Urinary bladder (tissue), 4 donors: ENCODE measurements around the gene KCND3. TPM values are rescaled to one million over a fixed set of nuclear protein-coding genes. Genes with fewer than 3 reads are reported as not detected.

Experiments used
- DNase-seq: peaks from one replicate; pipeline ENCODE4 v3.0.0-alpha.2; 2015; ENCODE audit errors: extremely low spot score
- H3K27ac ChIP-seq: one replicate; pipeline ENCODE4 v1.5.1; 2013; ENCODE audit warnings: low read depth, mild to moderate bottlenecking, moderate library complexity
- H3K36me3 ChIP-seq: one replicate; pipeline ENCODE4 v1.6.1; 2013; ENCODE audit warnings: mild to moderate bottlenecking, moderate library complexity; ENCODE audit not compliant: insufficient read depth
- H3K4me1 ChIP-seq: one replicate; pipeline ENCODE4 v1.6.1; 2013; ENCODE audit warnings: mild to moderate bottlenecking, moderate library complexity; ENCODE audit not compliant: insufficient read depth
- H3K4me3 ChIP-seq: one replicate; pipeline ENCODE4 v1.5.1; 2013; ENCODE audit warnings: low read depth, low read length
- WGBS: extraction: QIAGEN DNeasy Blood & Tissue Kit; methylation state at CpG from one replicate; pipeline ENCODE4 v1.1.7; 2013; 5-methylcytosine and 5-hydroxymethylcytosine counted together
- polyA plus RNA-seq: library from polyadenylated mRNA; stranded (reverse); fragments of 200-250 nt; gene quantifications from one replicate; pipeline ENCODE4 v1.2.3, GENCODE V29; 2013
- total RNA-seq: library from RNA; depleted of rRNA; stranded (reverse); fragments of >200 nt; gene quantifications from one replicate; pipeline ENCODE4 v1.2.3, GENCODE V29; 2014
- donor health status: healthy with polysubstance abuse.
- donor health status: healthy.

KCND3 gene
- total and polyA plus RNA-seq, 2 donors, result 5.4 to 10.0 TPM

- Histone ChIP-seq H3K4me3 (no peak overlapping the region), H3K4me1 (no peaks in the 10 kb centered on the region), H3K36me3 (peaks cover 2% of the 10 kb centered on the region), H3K27ac (no peak overlapping the region)
- DNase-seq, result no peak
- WGBS, result 63% methylated on average over 7 of the region's 7 CpGs
Observed at GRCh38 chr1:111981090-111981489, 8.4 kb downstream of the KCND3 start.

GRCh38 chr1:111980686-111981085 is 8.8 kb downstream of the KCND3 start:
- no peak overlapping the region for H3K4me3 ChIP-seq
- no peaks in the 10 kb centered on the region for H3K4me1 ChIP-seq
- no peak overlapping the region for H3K27ac ChIP-seq
- peaks cover 2% of the 10 kb centered on the region for H3K36me3 ChIP-seq
- no peak for DNase-seq
- WGBS, result 87% methylated on average over 6 of the region's 6 CpGs

- no peak for DNase-seq
- Histone ChIP-seq H3K27ac (no peak overlapping the region), H3K36me3 (peaks cover 2% of the 10 kb centered on the region), H3K4me1 (no peaks in the 10 kb centered on the region), H3K4me3 (no peak overlapping the region)
- WGBS, result 43% methylated on average over 1 of the region's 1 CpG
Observed at GRCh38 chr1:111978695-111979094, 10.8 kb downstream of the KCND3 start.

GRCh38 chr1:111977378-111977777 is 12.1 kb downstream of the KCND3 start:
- no peak for DNase-seq
- H3K36me3 ChIP-seq, result peaks cover 2% of the 10 kb centered on the region
- no peak overlapping the region for H3K27ac ChIP-seq
- no peaks in the 10 kb centered on the region for H3K4me1 ChIP-seq
- WGBS, result 83% methylated on average over 9 of the region's 9 CpGs
- no peak overlapping the region for H3K4me3 ChIP-seq

- H3K36me3 ChIP-seq, result no peaks in the 10 kb centered on the region
- H3K27ac ChIP-seq, result no peak overlapping the region
- DNase-seq, result no peak
- H3K4me1 ChIP-seq, result no peaks in the 10 kb centered on the region
- H3K4me3 ChIP-seq, result no peak overlapping the region
- 53% methylated on average over 3 of the region's 3 CpGs for WGBS
Observed at GRCh38 chr1:111976842-111977241, 12.6 kb downstream of the KCND3 start.

- Histone ChIP-seq H3K36me3 (no peaks in the 10 kb centered on the region), H3K4me3 (no peak overlapping the region), H3K4me1 (no peaks in the 10 kb centered on the region), H3K27ac (no peak overlapping the region)
- WGBS, result 62% methylated on average over 5 of the region's 5 CpGs
- no peak for DNase-seq
Observed at GRCh38 chr1:111976332-111976731, 13.1 kb downstream of the KCND3 start.

GRCh38 chr1:111973150-111973790 is 16.2 kb downstream of the KCND3 start:
- Histone ChIP-seq H3K27ac (no peak overlapping the region), H3K4me3 (no peak overlapping the region), H3K4me1 (no peaks in the 10 kb centered on the region), H3K36me3 (no peaks in the 10 kb centered on the region)
- 47% methylated on average over 3 of the region's 3 CpGs for WGBS
- no peak for DNase-seq

- WGBS, result 52% methylated on average over 1 of the region's 1 CpG
- Histone ChIP-seq H3K36me3 (no peaks in the 10 kb centered on the region), H3K4me1 (no peaks in the 10 kb centered on the region), H3K4me3 (no peak overlapping the region), H3K27ac (no peak overlapping the region)
- DNase-seq, result no peak
Observed at GRCh38 chr1:111971396-111971795, 18.1 kb downstream of the KCND3 start.

- Histone ChIP-seq H3K27ac (no peak overlapping the region), H3K4me1 (no peaks in the 10 kb centered on the region), H3K4me3 (no peak overlapping the region), H3K36me3 (no peaks in the 10 kb centered on the region)
- DNase-seq, result no peak
- WGBS, result 60% methylated on average over 4 of the region's 4 CpGs
Observed at GRCh38 chr1:111968511-111968910, 21.0 kb downstream of the KCND3 start.

- H3K4me1 ChIP-seq, result no peaks in the 10 kb centered on the region
- DNase-seq, result no peak
- no peak overlapping the region for H3K4me3 ChIP-seq
- no peaks in the 10 kb centered on the region for H3K36me3 ChIP-seq
- no peak overlapping the region for H3K27ac ChIP-seq
- WGBS, result 48% methylated on average over 3 of the region's 3 CpGs
Observed at GRCh38 chr1:111967886-111968285, 21.6 kb downstream of the KCND3 start.

GRCh38 chr1:111967067-111967690 is 22.3 kb downstream of the KCND3 start:
- DNase-seq, result no peak
- Histone ChIP-seq H3K36me3 (no peaks in the 10 kb centered on the region), H3K27ac (no peak overlapping the region), H3K4me1 (no peaks in the 10 kb centered on the region), H3K4me3 (no peak overlapping the region)
- WGBS, result 65% methylated on average over 13 of the region's 13 CpGs

GRCh38 chr1:111965781-111966443 is 23.6 kb downstream of the KCND3 start:
- 85% methylated on average over 5 of the region's 5 CpGs for WGBS
- DNase-seq, result no peak
- H3K27ac ChIP-seq, result no peak overlapping the region
- no peak overlapping the region for H3K4me3 ChIP-seq
- no peaks in the 10 kb centered on the region for H3K4me1 ChIP-seq
- H3K36me3 ChIP-seq, result no peaks in the 10 kb centered on the region

GRCh38 chr1:111963985-111964738 is 25.3 kb downstream of the KCND3 start:
- Histone ChIP-seq H3K4me1 (no peaks in the 10 kb centered on the region), H3K27ac (no peak overlapping the region), H3K4me3 (no peak overlapping the region), H3K36me3 (no peaks in the 10 kb centered on the region)
- WGBS, result 36% methylated on average over 5 of the region's 5 CpGs
- DNase-seq, result no peak
